ENCODE measurements around the gene ZNF169.
"Not testable (repeated sequence)": the region's sequence is repeated elsewhere in the genome, so short reads cannot be mapped to it uniquely, and the experiment has no call there.

ZNF169 gene

DNA sequence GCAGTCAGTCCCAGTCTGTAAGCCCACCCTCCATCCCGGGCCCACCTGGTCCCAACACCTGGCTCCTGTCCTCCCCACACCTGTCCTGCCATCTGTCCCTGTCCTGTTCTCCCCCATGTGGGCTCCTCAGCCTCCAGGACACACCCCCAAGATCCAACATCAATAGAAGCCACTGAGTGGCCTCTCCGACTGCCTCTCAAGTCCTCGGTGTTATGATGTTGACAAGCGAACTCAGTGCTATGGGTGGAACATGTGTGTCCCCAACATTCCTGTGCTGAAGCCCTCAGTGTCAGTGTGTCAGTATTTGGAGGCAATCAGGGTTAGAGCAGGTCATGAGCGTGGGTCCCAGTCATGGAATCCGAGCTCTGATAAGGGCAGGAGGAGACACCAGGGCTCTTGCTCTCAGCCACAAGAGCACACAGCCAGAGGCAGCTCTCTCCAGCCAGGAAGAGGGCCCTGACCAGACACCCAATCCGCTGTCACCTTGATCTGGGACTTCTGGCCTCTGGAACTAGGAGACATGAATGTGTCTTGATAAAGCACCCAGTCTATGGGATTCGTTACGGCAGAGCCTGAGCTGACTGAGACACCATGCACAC is 63.3 kb downstream of the ZNF169 start:
- not testable (repeated sequence) for H3K4me3 ChIP-seq (ENCODE audit: low read depth, low read length); DNase-seq (ENCODE audit: low read depth)

DNA sequence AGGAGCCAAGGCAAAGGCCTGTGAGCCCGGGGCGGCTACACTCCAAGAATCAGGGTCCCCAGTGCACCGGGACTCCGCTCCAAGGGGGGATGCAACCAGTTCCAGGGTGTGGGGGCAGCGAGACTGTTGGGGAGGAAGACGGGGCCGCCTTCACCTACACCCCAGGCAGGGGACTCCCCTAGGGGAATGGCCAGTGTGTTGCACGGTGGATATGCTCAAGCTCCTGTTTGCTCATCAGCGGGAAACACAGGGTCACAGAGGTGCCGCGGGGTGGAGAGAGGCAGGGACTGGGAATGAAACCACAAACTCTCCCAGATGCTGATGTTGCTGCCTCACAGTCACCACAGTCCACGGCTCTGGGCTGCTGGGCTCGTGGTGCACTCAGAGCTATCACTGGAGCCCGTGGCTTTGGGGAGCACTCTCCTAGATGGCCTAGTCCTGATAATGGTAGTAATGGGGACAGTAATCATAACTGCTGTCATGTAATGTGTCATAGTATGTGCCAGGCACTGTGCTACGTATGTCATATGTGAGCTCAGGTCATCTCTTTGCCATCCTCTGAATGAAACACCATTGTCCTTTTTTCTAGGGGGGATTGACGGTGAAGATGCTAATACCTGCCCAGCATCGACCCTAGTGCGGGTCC is 64.2 kb downstream of the ZNF169 start:
- not testable (repeated sequence) for H3K4me3 ChIP-seq (ENCODE audit: low read depth, low read length)

DNA sequence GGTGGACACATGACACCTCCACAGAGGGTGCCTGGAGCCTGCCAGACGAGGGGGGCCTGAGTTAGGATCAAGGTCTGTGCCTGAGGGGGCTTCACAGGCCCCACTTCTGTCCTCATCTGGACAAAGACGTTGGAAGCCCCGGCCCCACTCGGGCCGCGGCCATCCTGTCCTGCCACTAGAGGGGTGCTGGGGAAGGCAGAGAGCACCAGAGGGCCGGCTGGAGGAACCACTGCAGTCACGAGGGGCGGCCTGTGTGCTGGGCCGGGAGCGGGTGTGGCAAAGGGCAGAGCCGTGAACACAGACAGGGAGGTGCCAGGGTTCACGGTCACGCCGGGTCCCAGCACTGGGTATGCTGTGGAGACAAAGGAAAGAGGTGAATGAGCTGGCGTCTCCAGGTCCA is 66.5 kb downstream of the ZNF169 start:
- not testable (repeated sequence) for DNase-seq (ENCODE audit: low read depth); H3K4me3 ChIP-seq (ENCODE audit: low read depth, low read length)

More for the DNA sequence above, 64.2 kb downstream of the ZNF169 start:
- not testable (repeated sequence) for DNase-seq (ENCODE audit: low read depth)

DNA sequence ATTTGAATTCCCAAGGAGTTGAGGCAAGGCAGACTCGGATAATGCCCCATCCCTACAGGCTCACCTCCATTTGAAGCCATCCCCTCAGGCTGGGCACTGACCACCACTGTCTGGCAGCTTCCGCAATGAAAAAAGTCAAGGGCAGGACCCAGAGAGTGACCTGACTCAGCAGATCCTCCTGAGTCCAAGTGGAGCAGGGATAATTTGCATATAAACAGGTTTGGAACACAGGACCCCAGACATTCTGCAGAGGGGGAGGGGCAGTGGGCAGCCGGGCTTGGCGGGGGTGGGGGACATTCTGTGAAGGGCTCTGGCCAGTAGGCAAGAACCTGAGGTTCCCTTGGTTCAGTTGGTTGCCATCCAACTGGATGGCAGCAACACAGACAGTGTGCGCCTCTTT is 69.4 kb downstream of the ZNF169 start, which contains the start of gene NUTM2F:
TSS of gene NUTM2F (minus strand) at position 101 of the 400 bp plus-strand sequence. CDS start at position 80, 21 bp downstream.
- DNase-seq (ENCODE audit: low read depth); H3K4me3 ChIP-seq (ENCODE audit: low read depth, low read length): not testable (repeated sequence)

DNA sequence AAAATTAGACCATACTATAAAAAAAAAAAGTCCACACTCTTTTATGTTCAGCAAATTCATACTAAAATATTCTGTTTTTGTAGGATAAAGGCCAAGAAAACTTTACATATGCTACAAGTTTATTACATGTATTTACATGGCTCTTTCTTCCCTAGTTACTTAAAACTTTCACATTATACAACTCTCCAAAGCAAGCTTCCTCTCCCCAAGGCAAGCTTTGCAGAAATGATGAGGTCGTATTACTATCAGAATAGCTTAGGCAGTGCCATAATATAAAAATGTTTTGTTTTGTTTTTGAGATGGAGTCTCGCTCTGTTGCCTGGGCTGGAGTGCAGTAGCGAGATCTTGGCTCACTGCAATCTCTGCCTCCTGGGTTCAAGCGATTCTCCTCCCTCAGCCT is 77.3 kb downstream of the ZNF169 start:
- H3K4me3 ChIP-seq (ENCODE audit: low read depth, low read length); DNase-seq (ENCODE audit: low read depth): not testable (repeated sequence)

DNA sequence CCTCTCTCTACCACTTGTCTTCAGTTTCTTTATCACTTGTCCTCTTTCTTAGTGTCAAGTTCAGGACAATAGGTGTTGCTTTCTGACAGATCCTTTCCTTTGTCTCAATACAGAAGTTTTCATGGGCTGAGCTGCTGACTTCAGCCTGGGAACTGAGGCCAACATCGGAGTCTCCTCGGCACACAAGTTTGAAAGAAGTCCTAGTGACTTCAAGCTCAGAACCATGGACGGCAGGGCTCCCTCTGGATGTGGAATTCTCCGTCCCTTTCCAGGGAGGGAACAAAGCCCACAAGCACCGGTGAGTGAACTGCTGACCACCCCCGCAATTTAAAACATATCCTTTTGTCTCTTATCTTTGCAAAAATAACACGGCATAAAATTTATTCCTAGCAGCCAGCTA is 79.6 kb downstream of the ZNF169 start:
- not testable (repeated sequence) for DNase-seq (ENCODE audit: low read depth); H3K4me3 ChIP-seq (ENCODE audit: low read depth, low read length)

DNA sequence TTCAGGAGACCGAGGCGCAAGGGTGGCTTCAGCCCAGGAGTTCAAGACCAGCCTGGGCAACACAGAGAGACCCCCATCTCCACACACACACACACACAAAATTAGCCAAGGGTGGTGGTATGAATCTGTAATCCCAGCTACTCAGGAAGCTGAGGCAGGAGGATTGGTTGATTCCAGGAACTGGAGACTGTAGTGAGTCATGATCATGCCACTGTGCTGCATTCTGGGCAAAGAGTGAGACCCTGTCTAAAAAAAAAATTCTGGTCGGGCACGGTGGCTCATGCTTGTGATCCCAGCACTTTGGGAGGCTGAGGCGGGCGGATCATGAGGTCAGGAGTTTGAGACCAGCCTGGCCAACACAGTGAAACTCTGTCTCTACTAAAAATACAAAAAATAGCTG is 80.6 kb downstream of the ZNF169 start:
- not testable (repeated sequence) for H3K4me3 ChIP-seq (ENCODE audit: low read depth, low read length); DNase-seq (ENCODE audit: low read depth)

DNA sequence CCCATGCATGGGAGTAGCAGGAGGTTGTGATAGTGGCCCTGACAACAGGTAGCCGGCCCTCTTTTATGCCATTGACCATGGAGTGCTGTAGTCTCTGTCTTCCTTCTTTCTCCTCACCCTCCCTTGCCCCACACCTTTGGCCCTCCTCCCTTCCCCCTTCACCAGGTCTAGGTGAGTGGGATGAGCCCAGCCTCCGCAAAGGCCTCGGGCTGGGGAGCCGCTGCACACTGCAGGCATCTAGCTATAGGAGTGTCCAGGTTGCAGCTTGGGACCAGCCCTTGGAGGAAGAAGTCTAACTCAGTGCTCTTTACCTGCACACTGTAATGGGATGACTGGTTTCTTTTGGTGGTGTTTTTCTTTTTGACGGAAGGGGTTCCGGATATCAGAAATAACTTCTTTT is 81.7 kb downstream of the ZNF169 start:
- H3K4me3 ChIP-seq (ENCODE audit: low read depth, low read length); DNase-seq (ENCODE audit: low read depth): not testable (repeated sequence)

DNA sequence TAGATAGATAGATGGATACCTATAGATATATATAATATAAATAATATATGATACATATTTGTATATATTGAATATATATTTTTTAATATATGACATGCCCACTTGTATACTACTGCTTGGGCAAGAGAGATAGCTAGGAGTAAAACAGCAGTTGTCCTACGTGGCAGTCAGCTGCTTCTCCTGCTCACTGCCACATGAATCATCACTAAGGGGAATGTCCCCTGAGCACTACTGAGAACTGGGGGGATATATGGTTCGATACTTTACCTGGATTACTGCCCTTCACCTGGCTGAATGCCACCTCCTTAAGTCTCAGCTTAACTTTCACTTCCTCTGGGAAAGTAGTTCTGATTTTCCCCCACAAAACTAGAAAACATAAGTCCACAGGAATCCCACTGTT is 82.6 kb downstream of the ZNF169 start:
- H3K4me3 ChIP-seq (ENCODE audit: low read depth, low read length); DNase-seq (ENCODE audit: low read depth): not testable (repeated sequence)

DNA sequence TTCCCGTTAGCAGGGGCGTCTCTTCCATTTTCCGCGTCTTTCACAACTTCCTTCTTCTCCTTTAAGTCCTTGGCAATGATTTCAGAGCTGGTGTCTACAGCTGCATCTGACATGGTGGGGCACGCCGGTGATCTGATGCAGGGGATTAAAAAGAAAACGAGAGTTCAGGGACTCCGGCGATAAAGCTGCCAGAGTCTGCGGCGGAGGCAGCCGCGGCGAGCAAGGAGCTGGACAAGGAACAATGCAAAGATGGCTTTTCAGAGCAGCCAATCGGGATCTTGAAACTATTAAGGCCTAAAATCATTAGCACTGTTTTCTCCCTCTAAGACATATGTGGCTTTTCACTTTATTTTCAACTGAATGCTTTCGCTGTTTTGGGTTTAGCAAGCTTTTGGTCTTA is 88.4 kb downstream of the ZNF169 start:
- DNase-seq (ENCODE audit: low read depth); H3K4me3 ChIP-seq (ENCODE audit: low read depth, low read length): not testable (repeated sequence)

DNA sequence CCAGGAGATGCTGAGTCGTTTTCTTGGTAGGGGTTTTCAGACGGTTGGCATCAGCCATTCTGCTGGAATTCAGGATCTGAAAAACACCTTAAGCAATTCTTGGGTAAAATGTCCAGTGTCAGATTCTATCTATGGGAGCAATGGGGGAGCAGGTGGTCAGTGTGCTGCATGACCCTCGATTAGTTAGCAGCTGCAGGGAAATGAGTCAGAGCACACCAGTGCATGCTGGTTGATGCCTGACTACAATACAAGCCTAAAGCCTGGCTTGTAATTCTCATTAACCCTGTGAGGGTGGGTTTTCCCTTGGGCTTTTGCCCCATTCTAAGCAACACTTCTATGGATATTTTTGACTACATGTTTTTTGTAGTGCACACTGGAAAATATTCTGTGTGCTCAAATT is 89.7 kb downstream of the ZNF169 start:
- not testable (repeated sequence) for DNase-seq (ENCODE audit: low read depth); H3K4me3 ChIP-seq (ENCODE audit: low read depth, low read length)

Data from GM12864 (cell line).